Endothelial cell of umbilical vein (primary cell): ENCODE results near the gene SLC7A4. TPM values are rescaled to one million over a fixed set of nuclear protein-coding genes. Genes with fewer than 3 reads are reported as not detected.

ENCODE experiments used
- BruUV-seq: library from RNA; stranded (reverse); fragments of 400-500 nt; replicated peaks from 2 replicates; lab custom pipeline; 2021; lab: Mats Ljungman, UMichigan
- CTCF ChIA-PET: fragments of 300-600, 350-600 bp; sonication (Branson Sonifier 250); formaldehyde crosslinking; loops from one replicate; lab custom pipeline; 2021; ENCODE audit warnings: antibody characterized with exemption, inconsistent platforms; lab: Charles Lee
- POLR2A ChIA-PET: fragments of 300-600, 350-600 bp; sonication (Branson Sonifier 250); formaldehyde crosslinking; loops from one replicate; lab custom pipeline; 2021; ENCODE audit warnings: antibody characterized with exemption, inconsistent platforms; lab: Charles Lee
- DNase-seq: peaks from one replicate; pipeline ENCODE4 v3.0.0-alpha.2; 2011; ENCODE audit warnings: low read depth, low spot score
- FAIRE-seq: peaks from 2 replicates; lab custom pipeline; 2011; peaks lifted over from hg19 to GRCh38; lab: Jason Lieb, UNC
- H2AFZ ChIP-seq: 2 replicates; pipeline ENCODE4 v1.6.0; 2012; ENCODE audit warnings: low read depth, low read length, control low read depth, inconsistent platforms
- H3K27ac ChIP-seq: 2 replicates; pipeline ENCODE4 v1.5.1; 2011; ENCODE audit warnings: low read depth, mild to moderate bottlenecking, control low read depth, low read length, moderate library complexity; ENCODE audit not compliant: insufficient read depth
- H3K27me3 ChIP-seq, 2 experiments: 2 replicates each; pipeline versions ENCODE4 v1.6.0 to v1.6.1; 2011; ENCODE audit warnings: low read length in 2 of 2, mixed read lengths in 1 of 2; ENCODE audit not compliant: control insufficient read depth in 2 of 2, insufficient read depth in 2 of 2
- H3K36me3 ChIP-seq, 2 experiments: 2 replicates in 1 of 2; 3 replicates in 1 of 2; pipeline ENCODE4 v1.5.1; 2011; ENCODE audit warnings: low read length in 2 of 2, mild to moderate bottlenecking in 1 of 2, moderate library complexity in 1 of 2; ENCODE audit not compliant: control insufficient read depth in 2 of 2, insufficient read depth in 2 of 2; ENCODE audit errors: extremely low read depth in 1 of 2
- H3K4me1 ChIP-seq: 3 replicates; pipeline ENCODE4 v1.5.1; 2011; ENCODE audit warnings: mild to moderate bottlenecking, low read length; ENCODE audit not compliant: control insufficient read depth, insufficient read depth; ENCODE audit errors: extremely low read depth
- H3K4me2 ChIP-seq: 2 replicates; pipeline ENCODE4 v1.6.1; 2011; ENCODE audit warnings: low read length, control low read depth, mixed read lengths; ENCODE audit not compliant: insufficient read depth
- H3K4me3 ChIP-seq, 3 experiments: fragments of 200-600 bp in 1 of 3; sonication (generic), shearing (Covaris generic) in 1 of 3; replicated peaks in 1 of 3; 2 replicates each; pipeline ENCODE4 v1.5.1; 2011 to 2016; ENCODE audit warnings: control low read depth in 3 of 3, low read length in 3 of 3, mild to moderate bottlenecking in 2 of 3, inconsistent platforms in 1 of 3, low read depth in 1 of 3, moderate library complexity in 1 of 3; ENCODE audit not compliant: insufficient read depth in 1 of 3
- H3K79me2 ChIP-seq: 2 replicates; pipeline ENCODE4 v1.6.0; 2012; ENCODE audit warnings: low read length, inconsistent platforms; ENCODE audit not compliant: control insufficient read depth, insufficient read depth
- H3K9ac ChIP-seq: replicated peaks from 2 replicates; pipeline ENCODE3; 2011; ENCODE audit warnings: low read length, control low read depth; ENCODE audit not compliant: insufficient read depth; ENCODE audit errors: extremely low read depth
- H3K9me1 ChIP-seq: replicated peaks from 3 replicates; pipeline ENCODE4 v1.6.0; 2011; ENCODE audit warnings: mild to moderate bottlenecking, low read length; ENCODE audit not compliant: control insufficient read depth, insufficient read depth; ENCODE audit errors: extremely low read depth
- H3K9me3 ChIP-seq: replicated peaks from 2 replicates; pipeline ENCODE4 v1.5.1; 2012; ENCODE audit warnings: low read length, inconsistent platforms; ENCODE audit not compliant: control insufficient read depth, insufficient read depth
- H4K20me1 ChIP-seq: replicated peaks from 2 replicates; pipeline ENCODE3; 2011; ENCODE audit warnings: mild to moderate bottlenecking, low read length; ENCODE audit not compliant: control insufficient read depth, insufficient read depth; ENCODE audit errors: extremely low read depth
- EZH2 ChIP-seq: IDR thresholded peaks from 2 replicates; pipeline ENCODE4 v1.6.1; 2012; ENCODE audit warnings: borderline replicate concordance, low read depth, mild to moderate bottlenecking, moderate library complexity, low read length, inconsistent platforms; ENCODE audit not compliant: severe bottlenecking
- FOS ChIP-seq: IDR thresholded peaks from 2 replicates; pipeline ENCODE4 v1.6.1; 2011; ENCODE audit warnings: mild to moderate bottlenecking, low read length, moderate library complexity, borderline replicate concordance; ENCODE audit not compliant: insufficient read depth
- GATA2 ChIP-seq: IDR thresholded peaks from 2 replicates; pipeline ENCODE4 v1.7.0; 2011; ENCODE audit warnings: low read depth, mild to moderate bottlenecking, moderate library complexity, mixed read lengths, low read length; ENCODE audit not compliant: insufficient read length, insufficient read depth
- JUN ChIP-seq: IDR thresholded peaks from 2 replicates; pipeline ENCODE4 v1.6.1; 2011; ENCODE audit warnings: borderline replicate concordance, low read depth; ENCODE audit not compliant: insufficient read length, insufficient read depth
- MAX ChIP-seq: IDR thresholded peaks from 2 replicates; pipeline ENCODE4 v1.6.1; 2011; ENCODE audit not compliant: insufficient read depth, insufficient read length
- MYC ChIP-seq: IDR thresholded peaks from one replicate; pipeline ENCODE4 v1.6.1; 2011; ENCODE audit warnings: mild to moderate bottlenecking, low read depth, low read length
- POLR2A ChIP-seq: IDR thresholded peaks from 2 replicates; pipeline ENCODE4 v1.6.1; 2012; ENCODE audit warnings: low read depth, mild to moderate bottlenecking, control low read depth, low read length
- POLR2AphosphoS5 ChIP-seq: IDR thresholded peaks from 2 replicates; pipeline ENCODE4 v1.6.1; 2012; ENCODE audit warnings: low read depth, mild to moderate bottlenecking, control low read depth, low read length, moderate library complexity; ENCODE audit not compliant: insufficient read depth
- dilution Hi-C: fragments of 300-500 bp; cut with MboI; formaldehyde crosslinking; loops from one replicate; pipeline ENCODE4 v1.15.0; 2019; ENCODE audit warnings: low sequenced_read_pairs; ENCODE audit not compliant: extremely low pct_ligation_motif_present
- intact Hi-C: fragments of 100-400 bp; cut with micrococcal nuclease; formaldehyde crosslinking; loops from one replicate; pipeline ENCODE4 v1.10.0; 2022
- polyA plus RNA-seq, 4 experiments: library from polyadenylated mRNA; depleted of rRNA in 3 of 4; stranded (reverse) in 3 of 4; unstranded in 1 of 4; fragments of >200 nt; gene quantifications; 2 replicates each; pipeline versions ENCODE4 v1.2.1 to v1.2.3, GENCODE V29; 2011 to 2012; ENCODE audit warnings: missing spikeins in 1 of 4
- total RNA-seq: library from RNA; stranded (reverse); gene quantifications from 2 replicates; pipeline ENCODE4 v1.2.3, GENCODE V29; 2021
- TF ChIP-seq, protein P1 (sequence below), 2 donors: IDR thresholded peaks; 1 replicate in 1 of 2; 2 replicates in 1 of 2; pipeline ENCODE4 v1.5.1; 2011; ENCODE audit warnings: low read length in 2 of 2, mild to moderate bottlenecking in 2 of 2, moderate library complexity in 2 of 2, control low read depth in 1 of 2, inconsistent platforms in 1 of 2, low read depth in 1 of 2; ENCODE audit not compliant: insufficient read depth in 1 of 2; ENCODE audit errors: extremely low read depth in 1 of 2

The SLC7A4 gene
- total and polyA plus RNA-seq, 2 donors (not counting 3 experiments of a cell fraction or from before 2014, with no cell fraction given), result not detected

GRCh38 chr22:21070690-21071615, 38.6 kb upstream of the SLC7A4 start:
- dilution Hi-C loops (no loop called here), intact Hi-C loops (no loop called here)
- Histone ChIP-seq H3K79me2 (no peaks in the 10 kb centered on the region), H3K27me3 (no peaks in the 10 kb centered on the region), H3K27ac (no peak overlapping the region), H3K4me3 (no peak overlapping the region), H3K4me1 (no peaks in the 10 kb centered on the region), H3K9me3 (no peaks in the 10 kb centered on the region), H2AFZ (no peak overlapping the region), H3K36me3 (no peaks in the 10 kb centered on the region), H3K4me2 (no peak overlapping the region), H3K9ac (no peak overlapping the region), H3K9me1 (no peaks in the 10 kb centered on the region), H4K20me1 (peaks cover 2% of the 10 kb centered on the region)
- TF ChIP-seq MAX, result no peak
- no peak for TF ChIP-seq EZH2
- TF ChIP-seq GATA2, result no peak
- TF ChIP-seq POLR2AphosphoS5, result no peak
- TF ChIP-seq FOS, result no peak
- TF ChIP-seq, protein P1, sequence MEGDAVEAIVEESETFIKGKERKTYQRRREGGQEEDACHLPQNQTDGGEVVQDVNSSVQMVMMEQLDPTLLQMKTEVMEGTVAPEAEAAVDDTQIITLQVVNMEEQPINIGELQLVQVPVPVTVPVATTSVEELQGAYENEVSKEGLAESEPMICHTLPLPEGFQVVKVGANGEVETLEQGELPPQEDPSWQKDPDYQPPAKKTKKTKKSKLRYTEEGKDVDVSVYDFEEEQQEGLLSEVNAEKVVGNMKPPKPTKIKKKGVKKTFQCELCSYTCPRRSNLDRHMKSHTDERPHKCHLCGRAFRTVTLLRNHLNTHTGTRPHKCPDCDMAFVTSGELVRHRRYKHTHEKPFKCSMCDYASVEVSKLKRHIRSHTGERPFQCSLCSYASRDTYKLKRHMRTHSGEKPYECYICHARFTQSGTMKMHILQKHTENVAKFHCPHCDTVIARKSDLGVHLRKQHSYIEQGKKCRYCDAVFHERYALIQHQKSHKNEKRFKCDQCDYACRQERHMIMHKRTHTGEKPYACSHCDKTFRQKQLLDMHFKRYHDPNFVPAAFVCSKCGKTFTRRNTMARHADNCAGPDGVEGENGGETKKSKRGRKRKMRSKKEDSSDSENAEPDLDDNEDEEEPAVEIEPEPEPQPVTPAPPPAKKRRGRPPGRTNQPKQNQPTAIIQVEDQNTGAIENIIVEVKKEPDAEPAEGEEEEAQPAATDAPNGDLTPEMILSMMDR (IDR thresholded peaks at IDR 0.05; ENCODE audit: extremely low read depth in 1 of 2, insufficient read depth in 1 of 2, low read depth in 1 of 2, low read length in 2 of 2), result no peak
- TF ChIP-seq JUN, result no peak
- no peak for TF ChIP-seq POLR2A
- TF ChIP-seq MYC, result no peak
- ChIA-PET POLR2A (no interaction called here), CTCF (interaction anchor here (1.2 to 1.3 kb wide), 2 partner anchors 24 to 31 kb away, joined by 3 read pairs; no protein-coding TSS in a partner anchor)
- DNase-seq (no peak), FAIRE-seq (no peak)
- no TSS peak for BruUV-seq
